GM18508 (cell line): ENCODE results near the gene NDUFS4.
"Not testable (repeated sequence)": the region's sequence is repeated elsewhere in the genome, so short reads cannot be mapped to it uniquely, and the experiment has no call there.

Experiments used
- ATAC-seq: cut with Tn5 transposase; IDR thresholded peaks from one replicate; pipeline ENCODE4 v1.9.1; 2021; ENCODE audit warnings: moderate number of reproducible peaks; ENCODE audit not compliant: insufficient read depth, unreplicated experiment

NDUFS4 gene

GRCh38 chr5:53571403-53571802 lies 11.0 kb downstream of the NDUFS4 start:
- ATAC-seq: no peak

- no peak for ATAC-seq
Measured at GRCh38 chr5:53575101-53575500, 14.7 kb downstream of the NDUFS4 start.

GRCh38 chr5:53575831-53576230 lies 15.4 kb downstream of the NDUFS4 start:
- ATAC-seq: no peak

- ATAC-seq: no peak
Measured at GRCh38 chr5:53576674-53577073, 16.2 kb downstream of the NDUFS4 start.

- no peak for ATAC-seq
Measured at GRCh38 chr5:53578854-53579253, 18.4 kb downstream of the NDUFS4 start.

GRCh38 chr5:53580547-53580946 lies 20.1 kb downstream of the NDUFS4 start:
- no peak for ATAC-seq

- ATAC-seq: no peak
Measured at GRCh38 chr5:53582225-53582624, 21.8 kb downstream of the NDUFS4 start.

- ATAC-seq: no peak
Measured at GRCh38 chr5:53590759-53591158, 30.3 kb downstream of the NDUFS4 start.

GRCh38 chr5:53594419-53594818 lies 34.0 kb downstream of the NDUFS4 start:
- no peak for ATAC-seq

- no peak for ATAC-seq
Measured at GRCh38 chr5:53597894-53598293, 37.5 kb downstream of the NDUFS4 start.

GRCh38 chr5:53601570-53601969 lies 41.1 kb downstream of the NDUFS4 start:
- no peak for ATAC-seq

GRCh38 chr5:53603009-53603687 lies 42.7 kb downstream of the NDUFS4 start:
- ATAC-seq: no peak

- ATAC-seq: no peak
Measured at GRCh38 chr5:53604309-53604708, 43.9 kb downstream of the NDUFS4 start.

- no peak for ATAC-seq
Measured at GRCh38 chr5:53607886-53608285, 47.4 kb downstream of the NDUFS4 start.

- not testable (repeated sequence) for ATAC-seq
Measured at GRCh38 chr5:53608897-53609296, 48.5 kb downstream of the NDUFS4 start.

GRCh38 chr5:53613061-53613460 lies 52.6 kb downstream of the NDUFS4 start:
- no peak for ATAC-seq

GRCh38 chr5:53613536-53613935 lies 53.1 kb downstream of the NDUFS4 start:
- no peak for ATAC-seq

- ATAC-seq: no peak
Measured at GRCh38 chr5:53614376-53614885, 54.0 kb downstream of the NDUFS4 start.

GRCh38 chr5:53616939-53617549 lies 56.6 kb downstream of the NDUFS4 start:
- ATAC-seq: no peak

- ATAC-seq: no peak
Measured at GRCh38 chr5:53631251-53631650, 70.8 kb downstream of the NDUFS4 start.

- ATAC-seq: no peak
Measured at GRCh38 chr5:53642061-53642460, 81.6 kb downstream of the NDUFS4 start.

- ATAC-seq: no peak
Measured at GRCh38 chr5:53643445-53643844, 83.0 kb downstream of the NDUFS4 start.
